Measurements from ENCODE around the gene GNAI3. TPM values are rescaled to one million over a fixed set of nuclear protein-coding genes. Genes with fewer than 3 reads are reported as not detected.

GNAI3 gene
- total and polyA plus RNA-seq, 10 of the 15 experiments (the other 5 are each of a cell fraction or from before 2014, with no cell fraction given): 5.9 to 13.8 (median 8.0) TPM

- Histone ChIP-seq H3K79me2 (ENCODE audit: control insufficient read depth, insufficient read depth, low read length) (no peaks in the 10 kb centered on the region), H4K20me1 (ENCODE audit: control insufficient read depth, insufficient read depth) (no peaks in the 10 kb centered on the region), H3K4me2 (ENCODE audit: control insufficient read depth, insufficient read depth) (peak overlapping the region; percentile 62; the same call in 1 of the 2 replicates), H3K36me3 (ENCODE audit: control insufficient read depth in 2 of 2, insufficient read depth in 2 of 2, low read length in 1 of 2) (no peaks in the 10 kb centered on the region), H3K4me1 (ENCODE audit: control insufficient read depth, insufficient read depth, low read length) (peaks cover 24% of the 10 kb centered on the region), H3K9me3 (replicated peaks; ENCODE audit: control insufficient read depth, insufficient read depth, low read length) (no peaks in the 10 kb centered on the region), H2AFZ (ENCODE audit: control insufficient read depth, low read depth, low read length) (peak overlapping the region; percentile 45), H3K9ac (ENCODE audit: control insufficient read depth, insufficient read depth, low read length) (no peak overlapping the region), H3K27me3 (replicated peaks in 1 of 2; ENCODE audit: control insufficient read depth in 2 of 2, insufficient read depth in 2 of 2, low read length in 1 of 2) (no peaks in the 10 kb centered on the region), H3K4me3 (no peak overlapping the region), H3K27ac (ENCODE audit: control insufficient read depth, insufficient read depth) (peak overlapping the region; percentile 28; the same call in 1 of the 2 replicates)
- ATAC-seq (no peak), DNase-seq (ENCODE audit: low read depth, low spot score) (no peak), FAIRE-seq (no peak)
- in situ Hi-C loops (cut with MboI) (no loop called here), intact Hi-C loops (cut with micrococcal nuclease; ENCODE audit: unreplicated experiment) (no loop called here)
- CTCF ChIA-PET: interaction anchor here (0.8 to 21.3 kb wide), 8 partner anchors 22 to 457 kb away, joined by 3 to 1280 read pairs (median 4); partner anchors contain the start of genes AHCYL1, AMIGO1 and CYB561D1
- BruUV-seq (replicated peaks): no TSS peak
- SMC1A ChIA-PET (ENCODE audit: uncharacterized antibody, unreplicated experiment): interaction anchor here (0.6 to 12.8 kb wide), 8 partner anchors 11 to 251 kb away, joined by 3 to 431 read pairs (median 9); partner anchors contain the start of genes AMIGO1, ATXN7L2, CYB561D1 and GPR61
- RAD21 ChIA-PET (ENCODE audit: unreplicated experiment): interaction anchor here (1.0 to 10.3 kb wide), 8 partner anchors 18 to 264 kb away, joined by 3 to 422 read pairs (median 6); partner anchors contain the start of genes AMIGO1, ATXN7L2, CYB561D1 and GNAI3
- TF ChIP-seq ZNF687 (IDR thresholded peaks at IDR 0.05): 0 out of 2 replicates have a peak, but pooled peaks have one; percentile 24
- TF ChIP-seq HDGF (IDR thresholded peaks at IDR 0.05): 0 out of 2 replicates have a peak, but pooled peaks have one; percentile 44
- TF ChIP-seq HDAC6 (IDR thresholded peaks at IDR 0.05; ENCODE audit: unreplicated experiment): no peak
- WGBS (ENCODE audit: insufficient coverage, insufficient replicate concordance, low lambda C conversion rate, missing lambda C conversion rate): 60% methylated on average over 9 of the region's 9 CpGs
- POLR2A ChIA-PET: interaction anchor here (0.7 to 2.0 kb wide), 9 partner anchors 13 to 274 kb away, joined by 3 to 10 read pairs (median 4); partner anchors contain the start of genes ATXN7L2 and CYB561D1
Measured at GRCh38 chr1:109527846-109528695, 20.3 kb upstream of the GNAI3 start.
